Psoas muscle (tissue), 8 donors: ENCODE data around the gene MACROH2A2. TPM values are rescaled to one million over a fixed set of nuclear protein-coding genes. Genes with fewer than 3 reads are reported as not detected.

Experiments
- ATAC-seq, 4 donors: fragments of 200-7000 bp; cut with Tn5 transposase; one replicate each; pipeline ENCODE4 v1.9.1; 2020; ENCODE audit warnings: moderate library complexity in 3 of 4, mild to moderate bottlenecking in 2 of 4
- DNase-seq, 2 donors: peaks; one replicate each; pipeline ENCODE4 v3.0.0-alpha.2; 2020
- H3K27ac ChIP-seq: fragments of 200-600 bp; one replicate; pipeline ENCODE4 v1.8.0; 2022
- H3K27me3 ChIP-seq, 3 donors: fragments of 200-600 bp in 1 of 3; one replicate each; pipeline versions ENCODE4 v1.6.1 to v1.8.0; 2013 to 2022; ENCODE audit warnings: low read length in 2 of 3, mild to moderate bottlenecking in 2 of 3, moderate library complexity in 1 of 3; ENCODE audit not compliant: insufficient read depth in 3 of 3
- H3K36me3 ChIP-seq, 2 donors: fragments of 200-600 bp in 1 of 2; one replicate each; pipeline versions ENCODE4 v1.6.1 to v1.8.0; 2013 to 2022; ENCODE audit warnings: low read depth in 1 of 2, mild to moderate bottlenecking in 1 of 2, moderate library complexity in 1 of 2; ENCODE audit not compliant: insufficient read depth in 1 of 2
- H3K4me1 ChIP-seq: fragments of 200-600 bp; one replicate; pipeline ENCODE4 v1.8.0; 2022
- H3K4me3 ChIP-seq: fragments of 200-600 bp; one replicate; pipeline ENCODE4 v1.8.0; 2022; ENCODE audit warnings: mild to moderate bottlenecking
- H3K9me3 ChIP-seq: fragments of 200-600 bp; one replicate; pipeline ENCODE4 v1.8.0; 2022
- CTCF ChIP-seq: fragments of 200-600 bp; IDR thresholded peaks from one replicate; pipeline ENCODE4 v1.8.0; 2022; ENCODE audit warnings: antibody characterized with exemption
- WGBS, 3 donors: extraction: QIAGEN DNeasy Blood & Tissue Kit; methylation state at CpG; one replicate each; pipeline versions ENCODE4 v1.1.6 to v1.1.7; 2013; 5-methylcytosine and 5-hydroxymethylcytosine counted together
- intact Hi-C, 2 donors: fragments of 100-400 bp; cut with DNase I; formaldehyde crosslinking; loops; one replicate each; pipeline versions ENCODE4 v1.11.0 to v1.14.2; 2022
- polyA plus RNA-seq, 3 donors: library from polyadenylated mRNA; stranded (reverse); fragments of 200-250 nt; gene quantifications; one replicate each; pipeline ENCODE4 v1.2.3, GENCODE V29; 2013
- total RNA-seq, 4 donors: library from RNA; stranded (reverse); fragmentation: NEBNext Ultra II Directional in 2 of 4; extraction: Animal tissue kit (Norgen Biotek cat#: 25700) in 2 of 4; gene quantifications; one replicate each; pipeline versions ENCODE4 v1.2.1 to v1.2.4, GENCODE V29; 2021 to 2023
- donor health status: healthy with polysubstance abuse.
- donor health status: DM: no; HTN: no; CAD: no; lungs with moderate emphysema.
- donor health status: Bipolar disorder and iron deficiency.
- donor health status: healthy.
- donor health status: DM: yes; HTN: yes; CAD: no.
- donor health status: DM: no; HTN: no; CAD: no.
- donor health status: DM: no; HTN: no; CAD: no.
- donor health status: DM: yes; HTN: yes; CAD: no.

Gene MACROH2A2
- total and polyA plus RNA-seq, 7 donors, result 3.0 to 7.2 (median 5.7) TPM

GRCh38 chr10:70132098-70133029 is 79.7 kb downstream of the MACROH2A2 start, which contains the start of gene AIFM2:
TSS of gene AIFM2 (minus strand) at chr10:70132825. CDS start at chr10:70124084, 8,741 bp downstream.
- WGBS, 3 donors, result 5 to 10% (median 8%) methylated on average over 64 to 80 of the region's 80 CpGs
- H3K27me3 ChIP-seq, result no peaks in the 10 kb centered on the region
- peak within 1 kb of the TSS; percentile 85 for H3K27ac ChIP-seq
- H3K4me1 ChIP-seq, result peaks cover 39% of the 10 kb centered on the region
- DNase-seq (peak; percentile 89 to 93), ATAC-seq (peak; percentile 84 to 90 (median 86))
- peak within 1 kb of the TSS; percentile 82 for H3K4me3 ChIP-seq
- peaks cover 0 to 17% of the 10 kb centered on the region in 2 donors for H3K36me3 ChIP-seq
- intact Hi-C loops, result no loop called here
- no peaks in the 10 kb centered on the region for H3K9me3 ChIP-seq
- no peak for TF ChIP-seq CTCF

- H3K4me3 ChIP-seq, result no peak overlapping the region
- H3K27me3 ChIP-seq, result no peaks in the 10 kb centered on the region
- peaks cover 39% of the 10 kb centered on the region for H3K4me1 ChIP-seq
- TF ChIP-seq CTCF, result no peak
- H3K27ac ChIP-seq, result peak overlapping the region; percentile 85
- intact Hi-C loops, result no loop called here
- peaks cover 0 to 16% of the 10 kb centered on the region in 2 donors for H3K36me3 ChIP-seq
- no peak for DNase-seq
- ATAC-seq, result no peak
- 39 to 69% (median 48%) methylated on average over 3 of the region's 3 CpGs for WGBS, 3 donors
- no peaks in the 10 kb centered on the region for H3K9me3 ChIP-seq
These were observed 82.4 kb downstream of the MACROH2A2 start for GRCh38 chr10:70135046-70135445.

GRCh38 chr10:70135684-70136083 is 83.0 kb downstream of the MACROH2A2 start:
- intact Hi-C loops, result no loop called here
- Histone ChIP-seq H3K4me3 (peak overlapping the region; percentile 15), H3K36me3 (peaks cover 0 to 16% of the 10 kb centered on the region in 2 donors), H3K27me3 (no peaks in the 10 kb centered on the region), H3K27ac (peak overlapping the region; percentile 85), H3K9me3 (no peaks in the 10 kb centered on the region), H3K4me1 (peaks cover 37% of the 10 kb centered on the region)
- WGBS, 3 donors, result 23 to 42% (median 30%) methylated on average over 7 of the region's 7 CpGs
- peak; percentile 69 to 82 (median 80) for ATAC-seq
- TF ChIP-seq CTCF, result no peak
- DNase-seq, result peak; percentile 41 to 86

- peaks cover 23% of the 10 kb centered on the region for H3K4me1 ChIP-seq
- DNase-seq (no peak), ATAC-seq (no peak)
- TF ChIP-seq CTCF, result no peak
- no peaks in the 10 kb centered on the region for H3K9me3 ChIP-seq
- intact Hi-C loops, result no loop called here
- H3K27me3 ChIP-seq, result no peaks in the 10 kb centered on the region
- WGBS, 3 donors, result 91 to 93% (median 92%) methylated on average over 9 of the region's 9 CpGs
- no peak overlapping the region for H3K4me3 ChIP-seq
- peaks cover 0 to 20% of the 10 kb centered on the region in 2 donors for H3K36me3 ChIP-seq
- H3K27ac ChIP-seq, result no peak overlapping the region
These were observed 84.5 kb downstream of the MACROH2A2 start for GRCh38 chr10:70137135-70137534.
